HepG2 (cell line): ENCODE measurements around the gene STKLD1.

Experiments
- CBFB ChIP-seq: sonication (generic); formaldehyde crosslinking; IDR thresholded peaks from 2 replicates; pipeline ENCODE4 v1.4.0; 2020; ENCODE audit warnings: missing genetic modification reagents
- CREB1 ChIP-seq, 2 experiments: fragments of 450-650 bp in 1 of 2; IDR thresholded peaks; 2 replicates each; pipeline ENCODE4 v1.6.1; 2016 to 2017; ENCODE audit warnings: control low read depth in 1 of 2, mild to moderate bottlenecking in 1 of 2, missing compliant biosample characterization in 1 of 2, missing genetic modification characterization in 1 of 2
- EZH2 ChIP-seq: conservative IDR thresholded peaks from 2 replicates; pipeline ENCODE4 v1.6.1; 2012; ENCODE audit warnings: mild to moderate bottlenecking, low read depth, low read length, moderate library complexity
- GABPA ChIP-seq, 2 experiments: IDR thresholded peaks; 2 replicates each; pipeline ENCODE4 v1.6.1; 2011 to 2016; ENCODE audit warnings: low read depth in 2 of 2, low read length in 1 of 2, missing biosample characterization in 1 of 2, missing genetic modification characterization in 1 of 2
- GABPB1 ChIP-seq: IDR thresholded peaks from 2 replicates; pipeline ENCODE4 v1.6.1; 2016; ENCODE audit warnings: mild to moderate bottlenecking, missing genetic modification reagents, moderate library complexity, missing compliant biosample characterization
- RFX3 ChIP-seq: IDR thresholded peaks from 2 replicates; pipeline ENCODE4 v1.6.1; 2016; ENCODE audit warnings: missing biosample characterization, missing genetic modification reagents
- SIN3A ChIP-seq: IDR thresholded peaks from 2 replicates; pipeline ENCODE4 v1.6.1; 2011; ENCODE audit warnings: low read depth, mild to moderate bottlenecking, control low read depth, low read length, borderline replicate concordance
- UBTF ChIP-seq: sonication (generic); formaldehyde crosslinking; IDR thresholded peaks from 2 replicates; pipeline ENCODE4 v1.4.0; 2020; ENCODE audit warnings: mild to moderate bottlenecking, missing genetic modification reagents
- ZNF766 ChIP-seq: sonication (generic); formaldehyde crosslinking; IDR thresholded peaks from 2 replicates; pipeline ENCODE4 v1.5.0; 2020; ENCODE audit warnings: missing genetic modification reagents, borderline replicate concordance
- TF ChIP-seq, protein P1 (sequence below): sonication (generic); formaldehyde crosslinking; IDR thresholded peaks from 2 replicates; pipeline ENCODE4 v1.5.1; 2020; ENCODE audit warnings: mild to moderate bottlenecking, missing genetic modification reagents, moderate library complexity
- TF ChIP-seq, protein P2 (sequence below): sonication (generic); formaldehyde crosslinking; IDR thresholded peaks from 2 replicates; pipeline ENCODE4 v1.5.0; 2020; ENCODE audit warnings: mild to moderate bottlenecking, missing genetic modification reagents, moderate library complexity

DNA sequence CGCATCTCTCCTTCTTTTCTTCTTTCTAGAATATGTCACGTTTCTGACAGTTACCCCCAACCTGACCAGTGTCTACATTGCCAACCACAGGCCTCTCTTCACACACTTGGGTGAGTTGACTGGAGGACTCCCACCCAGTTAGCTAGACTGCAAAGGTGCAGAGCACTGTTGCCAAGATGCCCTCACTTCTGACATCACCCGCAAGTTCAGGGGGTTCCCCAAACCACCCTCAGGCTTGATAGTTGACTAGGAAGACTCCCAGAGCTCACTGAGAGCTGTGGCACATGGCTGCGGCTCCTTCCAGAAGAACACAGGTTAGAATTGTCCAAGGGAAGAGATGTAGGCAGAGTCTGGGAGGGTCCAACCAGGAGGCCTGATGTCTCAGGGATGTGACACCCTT lies 63.2 kb downstream of the STKLD1 start:
- TF ChIP-seq ZNF766 (CRISPR knock-in tag) (no peak), RFX3 (no peak), EZH2 (no peak), CREB1 (IDR thresholded peaks at IDR 0.05) (no peak), CREB1 (CRISPR knock-in tag; IDR thresholded peaks at IDR 0.05) (no peak), GABPB1 (no peak), SIN3A (no peak), CBFB (CRISPR knock-in tag) (no peak), UBTF (CRISPR knock-in tag) (no peak), GABPA (IDR thresholded peaks at IDR 0.05; ENCODE audit: low read depth, low read length) (no peak), GABPA (CRISPR knock-in tag; IDR thresholded peaks at IDR 0.05; ENCODE audit: low read depth) (no peak)
- TF ChIP-seq, protein P1, sequence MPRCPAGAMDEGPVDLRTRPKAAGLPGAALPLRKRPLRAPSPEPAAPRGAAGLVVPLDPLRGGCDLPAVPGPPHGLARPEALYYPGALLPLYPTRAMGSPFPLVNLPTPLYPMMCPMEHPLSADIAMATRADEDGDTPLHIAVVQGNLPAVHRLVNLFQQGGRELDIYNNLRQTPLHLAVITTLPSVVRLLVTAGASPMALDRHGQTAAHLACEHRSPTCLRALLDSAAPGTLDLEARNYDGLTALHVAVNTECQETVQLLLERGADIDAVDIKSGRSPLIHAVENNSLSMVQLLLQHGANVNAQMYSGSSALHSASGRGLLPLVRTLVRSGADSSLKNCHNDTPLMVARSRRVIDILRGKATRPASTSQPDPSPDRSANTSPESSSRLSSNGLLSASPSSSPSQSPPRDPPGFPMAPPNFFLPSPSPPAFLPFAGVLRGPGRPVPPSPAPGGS (CRISPR knock-in tag) = no peak
- TF ChIP-seq, protein P2, sequence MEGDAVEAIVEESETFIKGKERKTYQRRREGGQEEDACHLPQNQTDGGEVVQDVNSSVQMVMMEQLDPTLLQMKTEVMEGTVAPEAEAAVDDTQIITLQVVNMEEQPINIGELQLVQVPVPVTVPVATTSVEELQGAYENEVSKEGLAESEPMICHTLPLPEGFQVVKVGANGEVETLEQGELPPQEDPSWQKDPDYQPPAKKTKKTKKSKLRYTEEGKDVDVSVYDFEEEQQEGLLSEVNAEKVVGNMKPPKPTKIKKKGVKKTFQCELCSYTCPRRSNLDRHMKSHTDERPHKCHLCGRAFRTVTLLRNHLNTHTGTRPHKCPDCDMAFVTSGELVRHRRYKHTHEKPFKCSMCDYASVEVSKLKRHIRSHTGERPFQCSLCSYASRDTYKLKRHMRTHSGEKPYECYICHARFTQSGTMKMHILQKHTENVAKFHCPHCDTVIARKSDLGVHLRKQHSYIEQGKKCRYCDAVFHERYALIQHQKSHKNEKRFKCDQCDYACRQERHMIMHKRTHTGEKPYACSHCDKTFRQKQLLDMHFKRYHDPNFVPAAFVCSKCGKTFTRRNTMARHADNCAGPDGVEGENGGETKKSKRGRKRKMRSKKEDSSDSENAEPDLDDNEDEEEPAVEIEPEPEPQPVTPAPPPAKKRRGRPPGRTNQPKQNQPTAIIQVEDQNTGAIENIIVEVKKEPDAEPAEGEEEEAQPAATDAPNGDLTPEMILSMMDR (CRISPR knock-in tag) = no peak
